Measurements from ENCODE around the gene GDPD5. TPM values are rescaled to one million over a fixed set of nuclear protein-coding genes. Genes with fewer than 3 reads are reported as not detected.
A peak's percentile ranks its signal among the peaks of the same experiment; 100 is the strongest.

Gene GDPD5
- total and polyA plus RNA-seq, 9 of the 15 experiments (the other 6 are each of a cell fraction or from before 2014, with no cell fraction given), result 0.32 to 27.3 (median 8.0) TPM

DNA sequence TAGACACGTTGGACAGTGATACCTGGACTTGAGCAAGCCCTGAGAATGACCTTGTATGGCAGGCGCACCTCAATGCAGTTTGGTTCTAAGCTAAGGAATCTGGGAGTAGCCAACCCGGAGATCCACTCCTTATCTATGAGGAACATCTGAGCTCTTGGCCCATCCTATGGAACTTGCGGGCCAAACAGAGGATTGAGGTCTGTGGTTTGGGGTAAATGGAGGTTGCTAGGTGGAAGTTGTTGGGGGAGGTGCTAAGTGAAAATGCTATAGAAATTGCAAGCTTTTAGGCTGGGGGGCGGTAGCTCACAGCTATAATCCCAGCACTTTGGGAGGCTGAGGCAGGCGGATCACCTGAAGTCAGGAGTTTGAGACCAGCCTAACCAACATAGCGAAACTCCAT lies 8.9 kb downstream of the GDPD5 start (continued):
- TF ChIP-seq ZFPM2 (CRISPR knock-in tag; IDR thresholded peaks at IDR 0.05) (no peak), POLR2AphosphoS2 (IDR thresholded peaks at IDR 0.05; ENCODE audit: low read length) (no peak), MIER1 (IDR thresholded peaks at IDR 0.05; ENCODE audit: low read depth) (no peak), TEAD4 (IDR thresholded peaks at IDR 0.05; ENCODE audit: low read length) (peak; percentile 56; the same call in 1 of the 2 replicates), TEAD4 (CRISPR knock-in tag; IDR thresholded peaks at IDR 0.05; ENCODE audit: borderline replicate concordance) (no peak), EHMT2 (IDR thresholded peaks at IDR 0.05) (no peak), SMAD2 (IDR thresholded peaks at IDR 0.05; ENCODE audit: low read depth, low read length) (no peak), KAT2B (IDR thresholded peaks at IDR 0.05; ENCODE audit: low read depth, low read length) (no peak), KAT8 (IDR thresholded peaks at IDR 0.05; ENCODE audit: low read depth) (no peak), HDAC8 (tag; IDR thresholded peaks at IDR 0.05) (no peak), BCL6 (CRISPR knock-in tag; IDR thresholded peaks at IDR 0.05) (no peak), CTBP1 (IDR thresholded peaks at IDR 0.05; ENCODE audit: borderline replicate concordance) (peak; percentile 66; the same call in 1 of the 2 replicates), SIX5 (IDR thresholded peaks at IDR 0.05; ENCODE audit: borderline replicate concordance in 1 of 2, insufficient read depth in 1 of 2, low read depth in 1 of 2, low read length in 2 of 2) (no peak), PHF21A (IDR thresholded peaks at IDR 0.05; ENCODE audit: borderline replicate concordance, low read depth) (no peak), CBFA2T3 (IDR thresholded peaks at IDR 0.05) (peak; percentile 50; the same call in 1 of the 2 replicates), KLF10 (CRISPR knock-in tag; IDR thresholded peaks at IDR 0.05) (no peak), ZKSCAN3 (CRISPR knock-in tag; IDR thresholded peaks at IDR 0.05) (no peak), RBM14 (IDR thresholded peaks at IDR 0.05; ENCODE audit: borderline replicate concordance, insufficient read depth, low read depth, low read length) (no peak), TFAM (CRISPR knock-in tag; conservative IDR thresholded peaks at IDR 0.05) (no peak), NFIX (CRISPR knock-in tag; IDR thresholded peaks at IDR 0.05; ENCODE audit: low read depth) (no peak)
- TF ChIP-seq, protein P1, sequence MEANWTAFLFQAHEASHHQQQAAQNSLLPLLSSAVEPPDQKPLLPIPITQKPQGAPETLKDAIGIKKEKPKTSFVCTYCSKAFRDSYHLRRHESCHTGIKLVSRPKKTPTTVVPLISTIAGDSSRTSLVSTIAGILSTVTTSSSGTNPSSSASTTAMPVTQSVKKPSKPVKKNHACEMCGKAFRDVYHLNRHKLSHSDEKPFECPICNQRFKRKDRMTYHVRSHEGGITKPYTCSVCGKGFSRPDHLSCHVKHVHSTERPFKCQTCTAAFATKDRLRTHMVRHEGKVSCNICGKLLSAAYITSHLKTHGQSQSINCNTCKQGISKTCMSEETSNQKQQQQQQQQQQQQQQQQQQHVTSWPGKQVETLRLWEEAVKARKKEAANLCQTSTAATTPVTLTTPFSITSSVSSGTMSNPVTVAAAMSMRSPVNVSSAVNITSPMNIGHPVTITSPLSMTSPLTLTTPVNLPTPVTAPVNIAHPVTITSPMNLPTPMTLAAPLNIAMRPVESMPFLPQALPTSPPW (CRISPR knock-in tag; IDR thresholded peaks at IDR 0.05), result 0 out of 2 replicates have a peak, but pooled peaks have one; percentile 15
- TF ChIP-seq, protein P2, sequence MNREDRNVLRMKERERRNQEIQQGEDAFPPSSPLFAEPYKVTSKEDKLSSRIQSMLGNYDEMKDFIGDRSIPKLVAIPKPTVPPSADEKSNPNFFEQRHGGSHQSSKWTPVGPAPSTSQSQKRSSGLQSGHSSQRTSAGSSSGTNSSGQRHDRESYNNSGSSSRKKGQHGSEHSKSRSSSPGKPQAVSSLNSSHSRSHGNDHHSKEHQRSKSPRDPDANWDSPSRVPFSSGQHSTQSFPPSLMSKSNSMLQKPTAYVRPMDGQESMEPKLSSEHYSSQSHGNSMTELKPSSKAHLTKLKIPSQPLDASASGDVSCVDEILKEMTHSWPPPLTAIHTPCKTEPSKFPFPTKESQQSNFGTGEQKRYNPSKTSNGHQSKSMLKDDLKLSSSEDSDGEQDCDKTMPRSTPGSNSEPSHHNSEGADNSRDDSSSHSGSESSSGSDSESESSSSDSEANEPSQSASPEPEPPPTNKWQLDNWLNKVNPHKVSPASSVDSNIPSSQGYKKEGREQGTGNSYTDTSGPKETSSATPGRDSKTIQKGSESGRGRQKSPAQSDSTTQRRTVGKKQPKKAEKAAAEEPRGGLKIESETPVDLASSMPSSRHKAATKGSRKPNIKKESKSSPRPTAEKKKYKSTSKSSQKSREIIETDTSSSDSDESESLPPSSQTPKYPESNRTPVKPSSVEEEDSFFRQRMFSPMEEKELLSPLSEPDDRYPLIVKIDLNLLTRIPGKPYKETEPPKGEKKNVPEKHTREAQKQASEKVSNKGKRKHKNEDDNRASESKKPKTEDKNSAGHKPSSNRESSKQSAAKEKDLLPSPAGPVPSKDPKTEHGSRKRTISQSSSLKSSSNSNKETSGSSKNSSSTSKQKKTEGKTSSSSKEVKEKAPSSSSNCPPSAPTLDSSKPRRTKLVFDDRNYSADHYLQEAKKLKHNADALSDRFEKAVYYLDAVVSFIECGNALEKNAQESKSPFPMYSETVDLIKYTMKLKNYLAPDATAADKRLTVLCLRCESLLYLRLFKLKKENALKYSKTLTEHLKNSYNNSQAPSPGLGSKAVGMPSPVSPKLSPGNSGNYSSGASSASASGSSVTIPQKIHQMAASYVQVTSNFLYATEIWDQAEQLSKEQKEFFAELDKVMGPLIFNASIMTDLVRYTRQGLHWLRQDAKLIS (CRISPR knock-in tag; IDR thresholded peaks at IDR 0.05), result no peak; the same call in 1 of the 2 replicates
- TF ChIP-seq, protein P3, sequence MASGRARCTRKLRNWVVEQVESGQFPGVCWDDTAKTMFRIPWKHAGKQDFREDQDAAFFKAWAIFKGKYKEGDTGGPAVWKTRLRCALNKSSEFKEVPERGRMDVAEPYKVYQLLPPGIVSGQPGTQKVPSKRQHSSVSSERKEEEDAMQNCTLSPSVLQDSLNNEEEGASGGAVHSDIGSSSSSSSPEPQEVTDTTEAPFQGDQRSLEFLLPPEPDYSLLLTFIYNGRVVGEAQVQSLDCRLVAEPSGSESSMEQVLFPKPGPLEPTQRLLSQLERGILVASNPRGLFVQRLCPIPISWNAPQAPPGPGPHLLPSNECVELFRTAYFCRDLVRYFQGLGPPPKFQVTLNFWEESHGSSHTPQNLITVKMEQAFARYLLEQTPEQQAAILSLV (tag; IDR thresholded peaks at IDR 0.05), result no peak
- TF ChIP-seq, protein P4, sequence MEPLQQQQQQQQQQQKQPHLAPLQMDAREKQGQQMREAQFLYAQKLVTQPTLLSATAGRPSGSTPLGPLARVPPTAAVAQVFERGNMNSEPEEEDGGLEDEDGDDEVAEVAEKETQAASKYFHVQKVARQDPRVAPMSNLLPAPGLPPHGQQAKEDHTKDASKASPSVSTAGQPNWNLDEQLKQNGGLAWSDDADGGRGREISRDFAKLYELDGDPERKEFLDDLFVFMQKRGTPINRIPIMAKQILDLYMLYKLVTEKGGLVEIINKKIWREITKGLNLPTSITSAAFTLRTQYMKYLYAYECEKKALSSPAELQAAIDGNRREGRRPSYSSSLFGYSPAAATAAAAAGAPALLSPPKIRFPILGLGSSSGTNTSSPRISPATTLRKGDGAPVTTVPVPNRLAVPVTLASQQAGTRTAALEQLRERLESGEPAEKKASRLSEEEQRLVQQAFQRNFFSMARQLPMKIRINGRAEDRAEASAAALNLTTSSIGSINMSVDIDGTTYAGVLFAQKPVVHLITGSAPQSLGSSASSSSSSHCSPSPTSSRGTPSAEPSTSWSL (CRISPR knock-in tag; IDR thresholded peaks at IDR 0.05; ENCODE audit: borderline replicate concordance), result no peak
